K562 (cell line): ENCODE data around the gene DALRD3. TPM values are rescaled to one million over a fixed set of nuclear protein-coding genes. Genes with fewer than 3 reads are reported as not detected.

Experiments
- MEF2D ChIP-seq: conservative IDR thresholded peaks from 2 replicates; pipeline ENCODE4 v1.6.1; 2016; ENCODE audit warnings: low read depth, missing genetic modification characterization, missing compliant biosample characterization
- MTA1 ChIP-seq: fragments of 450-650 bp; IDR thresholded peaks from 2 replicates; pipeline ENCODE4 v1.6.1; 2017; ENCODE audit warnings: borderline replicate concordance
- MYNN ChIP-seq, 2 experiments: sonication (generic); formaldehyde crosslinking in 1 of 2; IDR thresholded peaks; 2 replicates each; pipeline versions ENCODE4 v1.5.0 to v1.6.1; 2016 to 2020; ENCODE audit warnings: antibody characterized with exemption in 1 of 2, missing genetic modification reagents in 1 of 2
- NCOA6 ChIP-seq: fragments of 450-650 bp; IDR thresholded peaks from 2 replicates; pipeline ENCODE4 v1.6.1; 2017; ENCODE audit warnings: mild to moderate bottlenecking
- RBM25 ChIP-seq: fragments of 200-400 bp; formaldehyde crosslinking; IDR thresholded peaks from 2 replicates; pipeline ENCODE4 v1.6.1; 2018; ENCODE audit warnings: low read length, low read depth, moderate library complexity; ENCODE audit not compliant: severe bottlenecking
- SPI1 ChIP-seq: IDR thresholded peaks from 2 replicates; pipeline ENCODE4 v1.6.1; 2011; ENCODE audit warnings: low read depth, low read length, control low read depth, borderline replicate concordance
- TAF15 ChIP-seq: fragments of 200-400 bp; formaldehyde crosslinking; IDR thresholded peaks from 2 replicates; pipeline ENCODE4 v1.6.1; 2017; ENCODE audit warnings: mild to moderate bottlenecking, low read depth, low read length, moderate library complexity
- TCFL5 ChIP-seq: fragments of 250-450 bp; sonication (Bioruptor Pico); conservative IDR thresholded peaks from 2 replicates; pipeline ENCODE4 v1.6.1; 2021; ENCODE audit warnings: mild to moderate bottlenecking, moderate library complexity, matching md5 sums
- ZBTB17 ChIP-seq: fragments of 450-650 bp; formaldehyde crosslinking; IDR thresholded peaks from 2 replicates; pipeline ENCODE4 v1.4.0; 2020; ENCODE audit warnings: mild to moderate bottlenecking
- ZEB2 ChIP-seq: fragments of 450-650 bp; IDR thresholded peaks from 2 replicates; pipeline ENCODE4 v1.6.1; 2016
- ZFP36 ChIP-seq: fragments of 150-350 bp; IDR thresholded peaks from 2 replicates; pipeline ENCODE4 v1.6.1; 2018; ENCODE audit warnings: low read length, low read depth; ENCODE audit not compliant: partially characterized antibody
- ZFPM2 ChIP-seq: fragments of 250-450 bp; sonication (Bioruptor Pico); IDR thresholded peaks from 2 replicates; pipeline ENCODE4 v1.5.1; 2022; ENCODE audit warnings: mild to moderate bottlenecking
- ZNF124 ChIP-seq: sonication (generic); formaldehyde crosslinking; IDR thresholded peaks from 2 replicates; pipeline ENCODE4 v1.8.1; 2022; ENCODE audit warnings: missing genetic modification reagents
- ZNF133 ChIP-seq: fragments of 250-450 bp; sonication (Bioruptor Pico); IDR thresholded peaks from 2 replicates; pipeline ENCODE4 v1.4.0; 2020; ENCODE audit warnings: mild to moderate bottlenecking
- ZNF384 ChIP-seq: IDR thresholded peaks from 2 replicates; pipeline ENCODE4 v1.6.1; 2012; ENCODE audit warnings: low read depth, low read length, improper control_type of control experiment
- ZNF444 ChIP-seq: fragments of 250-450 bp; sonication (Bioruptor Pico); IDR thresholded peaks from 2 replicates; pipeline ENCODE4 v1.4.0; 2020; ENCODE audit warnings: mild to moderate bottlenecking, moderate library complexity
- ZNF583 ChIP-seq: fragments of 250-450 bp; sonication (Bioruptor Pico); IDR thresholded peaks from 2 replicates; pipeline ENCODE4 v1.4.0; 2020
- polyA plus RNA-seq, 8 experiments: library from polyadenylated mRNA; depleted of rRNA in 4 of 8; stranded (reverse) in 5 of 8; unstranded in 3 of 8; fragments of >200 nt; fragmentation: Nextera tagmentation in 2 of 8; fragmentation: Illumina TruSeq in 1 of 8; extraction: Ambion mirVana in 2 of 8; extraction: Trizol in 1 of 8; gene quantifications; 2 replicates each; pipeline versions ENCODE4 v1.2.1 to v1.2.3, GENCODE V29; 2011 to 2014; ENCODE audit warnings: inconsistent platforms in 1 of 8, missing spikeins in 1 of 8
- total RNA-seq, 7 experiments: library from RNA; depleted of rRNA in 6 of 7; stranded (reverse); fragments of >200 nt in 6 of 7; fragmentation: Illumina TruSeq in 2 of 7; extraction: Trizol in 2 of 7; gene quantifications; 2 replicates each; pipeline versions ENCODE4 v1.2.1 to v1.2.3, GENCODE V29; 2011 to 2021; ENCODE audit warnings: low replicate concordance in 1 of 7
- TF ChIP-seq, protein P1 (sequence below): IDR thresholded peaks from 2 replicates; pipeline ENCODE4 v1.6.1; 2012; ENCODE audit warnings: low read depth, low read length, improper control_type of control experiment, borderline replicate concordance
- TF ChIP-seq, protein P2 (sequence below): fragments of 250-450 bp; sonication (Bioruptor Pico); IDR thresholded peaks from 2 replicates; pipeline ENCODE4 v1.4.0; 2020
- TF ChIP-seq, protein P3 (sequence below): fragments of 450-650 bp; IDR thresholded peaks from 2 replicates; pipeline ENCODE4 v1.6.1; 2017; ENCODE audit warnings: antibody characterized with exemption, mild to moderate bottlenecking
- TF ChIP-seq, protein P4 (sequence below): fragments of 450-650 bp; IDR thresholded peaks from one replicate; pipeline ENCODE4 v1.6.1; 2018; ENCODE audit warnings: mild to moderate bottlenecking, moderate library complexity; ENCODE audit not compliant: partially characterized antibody

The DALRD3 gene
- total and polyA plus RNA-seq, 9 of the 15 experiments (the other 6 are each of a cell fraction or from before 2014, with no cell fraction given) = 6.6 to 31.3 (median 14.4) TPM

DNA sequence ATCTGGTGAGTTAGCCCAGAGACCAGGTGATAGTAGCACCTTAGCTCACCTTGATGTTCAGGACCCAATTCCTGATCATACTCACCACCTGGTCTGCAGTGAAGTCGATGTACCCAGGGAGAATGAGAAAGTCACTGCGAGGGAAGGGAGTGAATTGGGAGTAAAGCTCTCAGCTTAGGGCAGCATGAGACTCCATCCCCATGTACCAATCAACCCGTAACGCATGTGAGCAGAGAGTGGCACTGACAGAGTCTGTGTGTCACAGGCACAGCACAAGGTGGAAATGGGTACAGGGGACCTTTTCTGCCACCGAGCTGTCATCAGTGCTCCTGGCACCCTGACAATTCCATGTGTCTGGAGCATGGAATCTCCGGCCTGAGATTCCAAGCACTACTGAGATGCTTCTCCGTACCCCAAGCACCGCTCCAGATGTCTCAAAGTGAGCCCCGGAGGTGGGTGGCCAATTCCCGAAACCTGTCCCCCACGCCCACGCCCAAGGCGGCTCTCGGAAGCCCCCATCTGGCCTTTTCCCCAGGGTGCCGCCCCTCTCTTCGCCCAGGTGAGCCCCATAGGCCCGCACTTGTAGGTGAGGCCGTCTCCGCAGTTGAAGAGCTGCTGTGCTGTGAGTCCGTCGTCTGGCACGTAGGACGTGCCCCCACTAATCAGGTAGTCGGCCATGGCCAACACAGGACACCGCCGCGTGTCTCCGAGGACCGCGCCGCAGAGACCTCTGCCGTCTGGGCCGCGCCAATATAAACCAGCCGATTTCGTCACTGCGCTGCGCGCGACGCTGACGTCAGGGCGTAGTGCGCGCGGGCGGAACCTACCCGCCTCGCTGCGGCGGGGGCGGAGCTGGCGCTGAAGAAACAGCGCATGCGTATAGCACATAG is 10.5 kb upstream of the DALRD3 start, which contains the start of gene IMPDH2 (continued):
- TF ChIP-seq, protein P1, sequence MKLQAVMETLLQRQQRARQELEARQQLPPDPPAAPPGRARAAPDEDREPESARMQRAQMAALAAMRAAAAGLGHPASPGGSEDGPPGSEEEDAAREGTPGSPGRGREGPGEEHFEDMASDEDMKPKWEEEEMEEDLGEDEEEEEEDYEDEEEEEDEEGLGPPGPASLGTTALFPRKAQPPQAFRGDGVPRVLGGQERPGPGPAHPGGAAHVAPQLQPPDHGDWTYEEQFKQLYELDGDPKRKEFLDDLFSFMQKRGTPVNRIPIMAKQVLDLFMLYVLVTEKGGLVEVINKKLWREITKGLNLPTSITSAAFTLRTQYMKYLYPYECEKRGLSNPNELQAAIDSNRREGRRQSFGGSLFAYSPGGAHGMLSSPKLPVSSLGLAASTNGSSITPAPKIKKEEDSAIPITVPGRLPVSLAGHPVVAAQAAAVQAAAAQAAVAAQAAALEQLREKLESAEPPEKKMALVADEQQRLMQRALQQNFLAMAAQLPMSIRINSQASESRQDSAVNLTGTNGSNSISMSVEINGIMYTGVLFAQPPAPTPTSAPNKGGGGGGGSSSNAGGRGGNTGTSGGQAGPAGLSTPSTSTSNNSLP = no peak
- TF ChIP-seq ZNF124 (CRISPR knock-in tag) (no peak), ZBTB17 (CRISPR knock-in tag) (peak; percentile 67; the same call in 1 of the 2 replicates), MYNN (IDR thresholded peaks at IDR 0.05) (no peak), MYNN (CRISPR knock-in tag; IDR thresholded peaks at IDR 0.05) (no peak), RBM25 (no peak), TAF15 (no peak), ZFP36 (peak; percentile 25), TCFL5 (no peak), SPI1 (no peak), ZNF133 (CRISPR knock-in tag) (no peak), ZNF444 (CRISPR knock-in tag) (no peak), MEF2D (tag) (no peak), MTA1 (peak; percentile 82), ZNF583 (no peak), ZNF384 (no peak), ZFPM2 (0 out of 2 replicates have a peak, but pooled peaks have one; percentile 77), ZEB2 (no peak), NCOA6 (peak; percentile 90)
- TF ChIP-seq, protein P2, sequence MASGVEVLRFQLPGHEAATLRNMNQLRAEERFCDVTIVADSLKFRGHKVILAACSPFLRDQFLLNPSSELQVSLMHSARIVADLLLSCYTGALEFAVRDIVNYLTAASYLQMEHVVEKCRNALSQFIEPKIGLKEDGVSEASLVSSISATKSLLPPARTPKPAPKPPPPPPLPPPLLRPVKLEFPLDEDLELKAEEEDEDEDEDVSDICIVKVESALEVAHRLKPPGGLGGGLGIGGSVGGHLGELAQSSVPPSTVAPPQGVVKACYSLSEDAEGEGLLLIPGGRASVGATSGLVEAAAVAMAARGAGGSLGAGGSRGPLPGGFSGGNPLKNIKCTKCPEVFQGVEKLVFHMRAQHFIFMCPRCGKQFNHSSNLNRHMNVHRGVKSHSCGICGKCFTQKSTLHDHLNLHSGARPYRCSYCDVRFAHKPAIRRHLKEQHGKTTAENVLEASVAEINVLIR = peak; percentile 87
- TF ChIP-seq, protein P3, sequence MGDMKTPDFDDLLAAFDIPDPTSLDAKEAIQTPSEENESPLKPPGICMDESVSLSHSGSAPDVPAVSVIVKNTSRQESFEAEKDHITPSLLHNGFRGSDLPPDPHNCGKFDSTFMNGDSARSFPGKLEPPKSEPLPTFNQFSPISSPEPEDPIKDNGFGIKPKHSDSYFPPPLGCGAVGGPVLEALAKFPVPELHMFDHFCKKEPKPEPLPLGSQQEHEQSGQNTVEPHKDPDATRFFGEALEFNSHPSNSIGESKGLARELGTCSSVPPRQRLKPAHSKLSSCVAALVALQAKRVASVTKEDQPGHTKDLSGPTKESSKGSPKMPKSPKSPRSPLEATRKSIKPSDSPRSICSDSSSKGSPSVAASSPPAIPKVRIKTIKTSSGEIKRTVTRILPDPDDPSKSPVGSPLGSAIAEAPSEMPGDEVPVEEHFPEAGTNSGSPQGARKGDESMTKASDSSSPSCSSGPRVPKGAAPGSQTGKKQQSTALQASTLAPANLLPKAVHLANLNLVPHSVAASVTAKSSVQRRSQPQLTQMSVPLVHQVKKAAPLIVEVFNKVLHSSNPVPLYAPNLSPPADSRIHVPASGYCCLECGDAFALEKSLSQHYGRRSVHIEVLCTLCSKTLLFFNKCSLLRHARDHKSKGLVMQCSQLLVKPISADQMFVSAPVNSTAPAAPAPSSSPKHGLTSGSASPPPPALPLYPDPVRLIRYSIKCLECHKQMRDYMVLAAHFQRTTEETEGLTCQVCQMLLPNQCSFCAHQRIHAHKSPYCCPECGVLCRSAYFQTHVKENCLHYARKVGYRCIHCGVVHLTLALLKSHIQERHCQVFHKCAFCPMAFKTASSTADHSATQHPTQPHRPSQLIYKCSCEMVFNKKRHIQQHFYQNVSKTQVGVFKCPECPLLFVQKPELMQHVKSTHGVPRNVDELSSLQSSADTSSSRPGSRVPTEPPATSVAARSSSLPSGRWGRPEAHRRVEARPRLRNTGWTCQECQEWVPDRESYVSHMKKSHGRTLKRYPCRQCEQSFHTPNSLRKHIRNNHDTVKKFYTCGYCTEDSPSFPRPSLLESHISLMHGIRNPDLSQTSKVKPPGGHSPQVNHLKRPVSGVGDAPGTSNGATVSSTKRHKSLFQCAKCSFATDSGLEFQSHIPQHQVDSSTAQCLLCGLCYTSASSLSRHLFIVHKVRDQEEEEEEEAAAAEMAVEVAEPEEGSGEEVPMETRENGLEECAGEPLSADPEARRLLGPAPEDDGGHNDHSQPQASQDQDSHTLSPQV = peak; percentile 90
- TF ChIP-seq, protein P4, sequence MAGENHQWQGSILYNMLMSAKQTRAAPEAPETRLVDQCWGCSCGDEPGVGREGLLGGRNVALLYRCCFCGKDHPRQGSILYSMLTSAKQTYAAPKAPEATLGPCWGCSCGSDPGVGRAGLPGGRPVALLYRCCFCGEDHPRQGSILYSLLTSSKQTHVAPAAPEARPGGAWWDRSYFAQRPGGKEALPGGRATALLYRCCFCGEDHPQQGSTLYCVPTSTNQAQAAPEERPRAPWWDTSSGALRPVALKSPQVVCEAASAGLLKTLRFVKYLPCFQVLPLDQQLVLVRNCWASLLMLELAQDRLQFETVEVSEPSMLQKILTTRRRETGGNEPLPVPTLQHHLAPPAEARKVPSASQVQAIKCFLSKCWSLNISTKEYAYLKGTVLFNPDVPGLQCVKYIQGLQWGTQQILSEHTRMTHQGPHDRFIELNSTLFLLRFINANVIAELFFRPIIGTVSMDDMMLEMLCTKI = no peak
